BLaER1 treated with 17β-estradiol and CSF1 and Interleukin-3, amounts not matched to agents 10 nM and 100 nM (cell line): ENCODE measurements around the gene LGALS7.
"Not testable (repeated sequence)": the region's sequence is repeated elsewhere in the genome, so short reads cannot be mapped to it uniquely, and the experiment has no call there.

Experiments
- H3K27ac ChIP-seq, 11 experiments: shearing (Covaris generic); formaldehyde crosslinking; 2 replicates each; pipeline ENCODE4 v1.8.1; 2022
- H3K27me3 ChIP-seq, 11 experiments: shearing (Covaris generic); formaldehyde crosslinking; 2 replicates each; pipeline ENCODE4 v1.8.1; 2022
- H3K36me3 ChIP-seq, 11 experiments: shearing (Covaris generic); formaldehyde crosslinking; 2 replicates each; pipeline ENCODE4 v1.8.1; 2022
- H3K4me1 ChIP-seq, 10 experiments: shearing (Covaris generic); formaldehyde crosslinking; 2 replicates each; pipeline ENCODE4 v1.8.1; 2022
- H3K4me2 ChIP-seq, 11 experiments: shearing (Covaris generic); formaldehyde crosslinking; 2 replicates each; pipeline ENCODE4 v1.8.1; 2022
- H3K4me3 ChIP-seq, 10 experiments: shearing (Covaris generic); formaldehyde crosslinking; 2 replicates each; pipeline ENCODE4 v1.8.1; 2022
- H3K9ac ChIP-seq, 11 experiments: shearing (Covaris generic); formaldehyde crosslinking; 2 replicates each; pipeline ENCODE4 v1.8.1; 2022
- H3K9me3 ChIP-seq, 11 experiments: shearing (Covaris generic); formaldehyde crosslinking; replicated peaks in 1 of 11; 2 replicates each; pipeline ENCODE4 v1.8.1; 2022
- H4K20me1 ChIP-seq, 11 experiments: shearing (Covaris generic); formaldehyde crosslinking; 2 replicates each; pipeline ENCODE4 v1.8.1; 2022
- Cebpa-rat ChIP-seq, 11 experiments: shearing (Covaris generic); IDR thresholded peaks; 2 replicates each; pipeline ENCODE4 v1.8.1; 2022

Gene LGALS7

GRCh38 chr19:38812841-38813320 is 39.6 kb upstream of the LGALS7 start, which contains the start of gene LGALS4:
TSS of gene LGALS4 (minus strand) at chr19:38812945. CDS start at chr19:38812886, 59 bp downstream.
- Histone ChIP-seq H3K36me3 (peaks cover 30 to 37% (median 32%) of the 10 kb centered on the region in 11 experiments), H3K27ac (no peak within 1 kb of the TSS)

GRCh38 chr19:38812009-38812840 is 38.9 kb upstream of the LGALS7 start:
- Histone ChIP-seq H3K9me3 (peaks cover 0 to 9% (median 2%) of the 10 kb centered on the region in 11 experiments; a peak in 4 of 22 replicates), H3K9ac (no peak overlapping the region), H4K20me1 (peaks cover 0 to 2% (median 0%) of the 10 kb centered on the region in 11 experiments; a peak in 2 of 22 replicates), H3K36me3 (peaks cover 24 to 30% (median 25%) of the 10 kb centered on the region in 11 experiments), H3K27me3 (no peaks in the 10 kb centered on the region), H3K4me1 (peaks cover 0 to 10% (median 2%) of the 10 kb centered on the region in 10 experiments; a peak in 8 of 20 replicates), H3K4me2 (no peak overlapping the region), H3K27ac (no peak overlapping the region), H3K4me3 (no peak overlapping the region)
- TF ChIP-seq Cebpa-rat (IDR thresholded peaks at IDR 0.05), result no peak

More at GRCh38 chr19:38812841-38813320, 39.6 kb upstream of the LGALS7 start, which contains the start of gene LGALS4:
- H3K4me1 ChIP-seq, result peaks cover 0 to 7% (median 0%) of the 10 kb centered on the region in 10 experiments; a peak in 2 of 20 replicates
- H4K20me1 ChIP-seq, result peaks cover 0 to 8% (median 0%) of the 10 kb centered on the region in 11 experiments; a peak in 2 of 22 replicates
- no peak within 1 kb of the TSS for H3K4me2 ChIP-seq
- no peaks in the 10 kb centered on the region for H3K27me3 ChIP-seq
- H3K9ac ChIP-seq, result no peak within 1 kb of the TSS
- H3K9me3 ChIP-seq, result peaks cover 0 to 9% (median 0%) of the 10 kb centered on the region in 11 experiments; a peak in 4 of 22 replicates
- H3K4me3 ChIP-seq, result no peak within 1 kb of the TSS
- TF ChIP-seq Cebpa-rat (IDR thresholded peaks at IDR 0.05), result no peak

GRCh38 chr19:38809592-38810252 is 36.4 kb upstream of the LGALS7 start:
- no peak overlapping the region for H3K4me2 ChIP-seq
- H3K36me3 ChIP-seq, result peaks cover 0 to 5% (median under 1%) of the 10 kb centered on the region in 11 experiments; a peak in 10 of 22 replicates
- H3K9me3 ChIP-seq, result peaks cover 0 to 9% (median 5%) of the 10 kb centered on the region in 11 experiments; a peak in 4 of 22 replicates
- no peak overlapping the region for H3K4me3 ChIP-seq
- H3K27ac ChIP-seq, result no peak overlapping the region
- no peaks in the 10 kb centered on the region for H4K20me1 ChIP-seq
- TF ChIP-seq Cebpa-rat (IDR thresholded peaks at IDR 0.05), result no peak
- no peak overlapping the region for H3K9ac ChIP-seq
- H3K27me3 ChIP-seq, result no peaks in the 10 kb centered on the region
- H3K4me1 ChIP-seq, result peaks cover 4 to 20% (median 12%) of the 10 kb centered on the region in 10 experiments

GRCh38 chr19:38808741-38809140 is 35.4 kb upstream of the LGALS7 start:
- H3K4me2 ChIP-seq, result no peak overlapping the region
- H3K4me1 ChIP-seq, result peaks cover 4 to 20% (median 13%) of the 10 kb centered on the region in 10 experiments
- H3K27me3 ChIP-seq, result no peaks in the 10 kb centered on the region
- TF ChIP-seq Cebpa-rat (IDR thresholded peaks at IDR 0.05), result no peak
- no peaks in the 10 kb centered on the region for H4K20me1 ChIP-seq
- H3K27ac ChIP-seq, result no peak overlapping the region
- peaks cover 0 to 9% (median 5%) of the 10 kb centered on the region in 11 experiments; a peak in 4 of 22 replicates for H3K9me3 ChIP-seq
- no peaks in the 10 kb centered on the region for H3K36me3 ChIP-seq
- no peak overlapping the region for H3K9ac ChIP-seq
- no peak overlapping the region for H3K4me3 ChIP-seq

- not testable (repeated sequence) for H4K20me1 ChIP-seq, H3K9ac ChIP-seq, H3K27me3 ChIP-seq, H3K4me3 ChIP-seq, H3K36me3 ChIP-seq, H3K27ac ChIP-seq, H3K9me3 ChIP-seq
- peak overlapping the region in 1 of 11 experiments; percentile 24; a peak in 2 of 22 replicates for H3K4me2 ChIP-seq
- peaks cover 4 to 20% (median 13%) of the 10 kb centered on the region in 10 experiments for H3K4me1 ChIP-seq
These were observed 34.2 kb upstream of the LGALS7 start for GRCh38 chr19:38807374-38808098.

GRCh38 chr19:38806371-38806770 is 33.1 kb upstream of the LGALS7 start:
- Histone ChIP-seq H4K20me1 (no peaks in the 10 kb centered on the region), H3K4me2 (no peak overlapping the region), H3K27me3 (no peaks in the 10 kb centered on the region), H3K9ac (no peak overlapping the region), H3K27ac (no peak overlapping the region), H3K4me1 (peaks cover 4 to 20% (median 13%) of the 10 kb centered on the region in 10 experiments), H3K36me3 (no peaks in the 10 kb centered on the region), H3K9me3 (peaks cover 0 to 9% (median 5%) of the 10 kb centered on the region in 11 experiments; a peak in 4 of 22 replicates), H3K4me3 (no peak overlapping the region)
- no peak for TF ChIP-seq Cebpa-rat (IDR thresholded peaks at IDR 0.05)

- peak overlapping the region; percentile 9 to 79 (median 57); a peak in 18 of 22 replicates for H3K4me2 ChIP-seq
- peaks cover 0 to 9% (median 5%) of the 10 kb centered on the region in 11 experiments; a peak in 4 of 22 replicates for H3K9me3 ChIP-seq
- peak overlapping the region in 5 of 11 experiments; percentile 3 to 32 (median 14); a peak in 2 of 22 replicates for H3K27ac ChIP-seq
- peaks cover 4 to 20% (median 13%) of the 10 kb centered on the region in 10 experiments for H3K4me1 ChIP-seq
- no peak overlapping the region for H3K9ac ChIP-seq
- TF ChIP-seq Cebpa-rat (IDR thresholded peaks at IDR 0.05), result no peak
- no peak overlapping the region for H3K4me3 ChIP-seq
- no peaks in the 10 kb centered on the region for H4K20me1 ChIP-seq
- H3K27me3 ChIP-seq, result no peaks in the 10 kb centered on the region
- no peaks in the 10 kb centered on the region for H3K36me3 ChIP-seq
These were observed 31.9 kb upstream of the LGALS7 start for GRCh38 chr19:38805180-38805579.

- Histone ChIP-seq H3K4me1 (peaks cover 4 to 17% (median 13%) of the 10 kb centered on the region in 10 experiments), H3K9ac (no peak overlapping the region), H3K27ac (no peak overlapping the region), H3K36me3 (no peaks in the 10 kb centered on the region), H3K4me3 (no peak overlapping the region), H4K20me1 (no peaks in the 10 kb centered on the region), H3K9me3 (peaks cover 0 to 19% (median under 1%) of the 10 kb centered on the region in 11 experiments; a peak in 4 of 22 replicates), H3K4me2 (no peak overlapping the region), H3K27me3 (no peaks in the 10 kb centered on the region)
- TF ChIP-seq Cebpa-rat (IDR thresholded peaks at IDR 0.05), result no peak
These were observed 30.2 kb upstream of the LGALS7 start for GRCh38 chr19:38803543-38803942.
